ENCODE results near the gene DGCR6L.
A peak's percentile ranks its signal among the peaks of the same experiment; 100 is the strongest.
"Not testable (repeated sequence)": the region's sequence is repeated elsewhere in the genome, so short reads cannot be mapped to it uniquely, and the experiment has no call there.

Gene DGCR6L

DNA sequence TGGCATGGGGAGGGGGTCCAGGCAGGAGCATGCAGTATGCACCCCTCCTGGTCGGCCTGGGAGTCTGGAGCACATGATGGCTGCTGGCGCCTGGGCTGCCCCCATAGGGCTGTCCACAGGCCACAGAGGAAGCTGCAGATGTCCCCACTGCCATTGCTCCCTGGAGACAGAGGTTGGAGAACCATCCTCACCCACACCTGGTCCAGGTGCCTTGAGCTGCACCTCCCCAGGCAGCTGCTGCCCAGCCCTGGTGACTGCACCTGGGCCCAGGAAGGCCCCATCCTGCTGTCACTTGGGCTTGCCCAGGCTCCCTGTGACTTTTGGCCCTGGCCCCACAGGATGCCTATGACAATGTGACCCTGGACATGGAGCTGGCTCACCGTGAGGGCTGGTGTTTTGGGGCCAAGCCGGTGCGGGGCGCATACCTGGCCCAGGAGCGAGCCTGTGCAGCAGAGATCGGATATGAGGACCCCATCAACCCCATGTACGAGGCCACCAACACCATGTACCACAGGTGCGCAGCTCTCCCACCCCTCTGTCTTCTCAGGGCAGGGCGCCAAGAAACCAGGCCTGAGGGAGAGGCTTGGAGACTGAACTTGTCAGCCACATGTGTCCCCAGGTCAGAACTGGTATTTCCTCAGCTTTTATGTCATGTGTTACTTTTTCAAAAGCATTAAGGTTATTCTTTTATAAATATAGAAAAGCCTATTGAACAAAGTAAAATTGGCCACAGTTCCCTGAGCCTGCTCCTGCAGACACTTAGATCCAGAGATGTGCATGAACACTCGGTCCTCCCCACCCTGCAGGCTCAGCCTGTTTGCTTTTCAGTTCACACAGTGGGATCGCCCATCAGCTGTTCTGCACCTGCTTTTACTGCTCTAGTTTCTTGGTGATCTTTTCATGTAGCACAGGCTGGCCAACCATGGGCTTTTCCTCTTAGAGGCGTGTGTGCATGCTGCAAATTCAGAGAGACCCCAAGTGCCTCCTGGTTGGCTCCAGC, 12.1 kb downstream of the DGCR6L start:
- DNase-seq = peak; percentile 4

DNA sequence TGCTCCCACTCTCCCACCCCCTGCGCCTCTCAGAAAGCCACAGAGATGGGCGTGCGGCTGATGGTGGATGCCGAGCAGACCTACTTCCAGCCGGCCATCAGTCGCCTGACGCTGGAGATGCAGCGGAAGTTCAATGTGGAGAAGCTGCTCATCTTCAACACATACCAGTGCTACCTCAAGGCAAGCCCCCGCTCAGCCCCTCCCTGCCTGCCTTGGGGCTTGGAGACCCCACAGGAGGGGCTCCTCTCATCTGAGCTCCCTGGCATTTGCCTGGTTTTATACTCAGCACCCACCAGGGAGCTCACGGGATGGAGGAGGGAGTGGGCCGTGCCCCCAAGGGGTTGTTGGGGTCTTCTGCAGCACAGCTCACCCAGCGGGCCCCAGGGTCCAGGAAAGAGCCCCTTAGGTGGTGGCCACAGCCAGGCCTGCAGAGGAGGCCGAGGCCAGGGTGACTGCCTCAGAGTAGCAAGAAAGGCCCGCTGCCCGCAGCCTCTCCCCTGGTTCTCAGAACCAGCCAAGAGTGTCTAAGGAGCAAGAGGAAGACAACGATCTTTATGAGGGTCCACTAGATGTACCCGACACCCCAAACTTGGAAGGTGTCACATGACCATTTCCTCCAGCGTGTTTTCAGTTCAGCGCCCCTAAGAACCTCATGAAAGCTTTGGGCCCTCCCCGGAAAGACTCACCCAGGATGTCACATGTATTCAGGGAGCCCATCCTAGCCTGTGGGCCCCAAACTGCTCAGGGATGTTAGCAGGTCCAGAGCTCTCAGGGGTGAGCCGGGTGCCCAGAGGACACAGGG, 13.0 kb downstream of the DGCR6L start:
- DNase-seq = not testable (repeated sequence)

DNA sequence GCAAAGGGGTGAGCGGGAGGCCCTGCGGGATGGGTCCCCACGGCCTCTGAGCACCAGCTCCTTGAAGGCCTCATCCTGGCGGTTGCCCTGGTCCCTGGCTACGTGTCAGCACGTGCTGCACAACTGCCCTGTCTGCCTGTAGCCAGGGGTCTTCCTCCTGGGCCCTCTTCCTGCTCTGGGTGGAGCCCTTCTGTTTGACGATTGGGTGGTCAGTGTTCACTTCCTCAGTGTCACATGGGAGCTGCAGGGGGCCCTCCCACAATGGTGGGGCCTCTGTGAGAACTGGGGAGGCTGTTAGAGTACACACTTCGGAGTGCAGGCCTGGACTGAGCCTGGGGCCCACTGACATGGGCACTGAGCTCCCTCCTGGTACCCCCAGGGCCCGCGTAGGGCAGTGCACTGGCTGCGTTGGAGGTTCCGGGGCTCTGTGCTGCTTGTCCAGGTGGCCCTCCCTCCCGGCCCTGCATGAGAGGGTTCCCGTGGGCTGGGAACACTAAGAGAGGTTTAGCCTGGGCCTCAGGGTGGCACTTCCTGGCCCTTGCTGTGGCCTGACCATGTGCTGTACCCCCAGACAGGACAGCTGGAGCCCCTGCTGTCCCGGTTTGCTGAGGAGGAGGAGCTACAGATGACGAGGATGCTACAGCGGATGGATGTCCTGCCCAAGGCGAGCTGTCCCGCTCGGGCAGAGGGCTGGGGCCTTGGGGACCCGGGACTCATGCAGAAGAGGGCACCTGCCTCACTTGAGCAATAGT, 13.8 kb downstream of the DGCR6L start:
- DNase-seq = no peak

DNA sequence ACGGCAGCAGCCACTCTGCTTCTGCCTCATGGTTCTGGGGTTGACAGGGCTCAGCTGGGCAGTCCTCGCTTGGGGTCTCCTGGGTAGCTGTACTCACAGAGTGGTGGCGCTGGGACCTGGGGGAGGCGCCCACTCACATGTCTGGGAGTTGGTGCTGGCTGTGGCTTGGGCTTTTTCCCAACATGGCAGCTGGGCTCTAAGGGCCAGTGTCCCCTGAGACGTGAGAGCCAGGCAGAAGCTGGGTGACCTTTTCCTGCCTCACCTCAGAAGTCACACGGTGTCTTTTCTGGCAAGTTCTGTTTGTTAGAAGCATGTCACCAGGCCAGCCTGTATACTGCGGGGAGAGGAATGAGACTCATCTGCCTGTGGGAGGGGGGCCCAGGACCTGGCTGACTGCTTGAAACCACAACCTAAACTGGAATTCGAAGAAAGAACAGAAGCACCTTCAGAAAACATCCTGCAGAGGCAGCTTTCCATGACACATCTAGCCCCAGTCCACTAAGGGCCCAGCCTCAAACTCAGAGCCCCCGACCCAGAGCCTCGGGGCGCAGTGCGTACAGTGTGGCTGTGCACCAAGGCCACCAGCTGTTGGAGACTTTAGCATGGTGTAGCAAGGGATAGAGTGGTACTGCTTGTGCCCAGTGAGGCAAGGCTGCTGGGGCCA, 14.5 kb downstream of the DGCR6L start:
- not testable (repeated sequence) for DNase-seq

DNA sequence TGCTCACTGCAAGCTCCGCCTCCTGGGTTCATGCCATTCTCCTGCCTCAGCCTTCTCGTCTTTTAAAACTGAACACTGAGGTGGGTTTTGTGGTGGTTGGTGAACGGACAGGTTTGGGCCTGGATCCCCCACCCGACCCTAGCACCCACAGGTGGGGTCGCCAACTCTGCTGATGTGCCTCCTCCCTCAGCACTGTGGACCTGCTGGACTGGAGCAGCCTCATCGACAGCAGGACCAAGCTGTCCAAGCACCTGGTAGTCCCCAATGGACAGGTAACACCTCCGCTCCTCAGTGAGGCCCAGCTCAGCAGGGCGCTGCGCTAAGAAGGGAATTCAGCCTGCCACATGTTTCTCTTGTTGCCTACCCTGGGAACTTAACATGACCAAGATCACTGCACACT, 15.2 kb downstream of the DGCR6L start:
- DNase-seq = no peak

DNA sequence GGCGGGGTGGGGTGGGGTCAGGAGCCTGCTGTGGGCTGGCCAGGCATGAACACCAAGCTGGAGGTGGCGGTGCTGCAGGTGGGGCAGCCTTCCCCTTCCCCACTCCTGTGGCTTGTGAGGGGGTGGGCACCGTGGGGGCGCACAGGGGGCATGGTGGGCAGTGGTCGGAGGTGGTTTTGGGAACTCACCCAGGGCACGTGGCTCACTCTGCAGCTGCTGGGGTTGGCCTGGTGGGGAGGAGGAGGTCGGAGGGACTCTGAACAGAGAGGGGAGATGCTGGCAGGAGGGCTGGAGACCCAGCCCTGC, 16.7 kb downstream of the DGCR6L start:
- DNase-seq = not testable (repeated sequence)

DNA sequence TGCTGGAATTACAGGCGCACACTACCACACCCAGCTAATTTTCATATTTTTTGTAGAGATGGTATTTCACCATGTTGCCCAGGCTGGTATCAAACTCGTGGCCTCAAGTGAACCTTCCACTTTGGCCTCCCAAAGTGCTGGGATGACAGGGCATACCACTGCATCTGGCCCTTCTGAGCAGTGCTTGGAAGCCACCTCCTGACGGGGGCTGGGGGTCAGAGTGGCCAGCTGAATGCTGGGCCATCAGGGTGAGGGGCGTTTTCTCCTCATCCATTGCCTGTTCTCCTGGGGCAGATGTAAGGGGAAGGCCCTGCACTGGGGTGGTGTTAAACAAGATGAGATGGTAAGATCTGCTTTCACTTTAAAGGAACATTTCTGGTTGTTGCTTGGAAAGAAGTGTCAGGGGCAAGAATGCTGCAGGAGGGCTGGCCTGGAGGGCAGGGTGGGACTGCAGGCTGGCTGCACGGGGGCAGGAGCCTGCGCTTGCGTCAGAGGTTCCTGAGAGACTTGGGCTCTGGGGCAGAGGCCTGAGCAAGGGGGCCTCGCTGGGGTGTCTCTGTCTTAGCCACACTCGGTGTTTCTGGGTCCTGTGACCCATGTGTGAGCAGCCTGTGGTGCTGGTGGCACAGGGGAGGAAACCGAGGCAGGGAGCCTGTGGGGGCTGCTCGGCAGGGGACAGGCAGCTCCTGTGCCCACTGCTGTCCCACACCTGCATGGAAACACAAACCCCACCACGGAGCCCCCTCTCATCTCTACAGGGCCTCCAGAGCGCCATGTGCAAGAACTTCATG, 17.2 kb downstream of the DGCR6L start:
- no peak for DNase-seq

DNA sequence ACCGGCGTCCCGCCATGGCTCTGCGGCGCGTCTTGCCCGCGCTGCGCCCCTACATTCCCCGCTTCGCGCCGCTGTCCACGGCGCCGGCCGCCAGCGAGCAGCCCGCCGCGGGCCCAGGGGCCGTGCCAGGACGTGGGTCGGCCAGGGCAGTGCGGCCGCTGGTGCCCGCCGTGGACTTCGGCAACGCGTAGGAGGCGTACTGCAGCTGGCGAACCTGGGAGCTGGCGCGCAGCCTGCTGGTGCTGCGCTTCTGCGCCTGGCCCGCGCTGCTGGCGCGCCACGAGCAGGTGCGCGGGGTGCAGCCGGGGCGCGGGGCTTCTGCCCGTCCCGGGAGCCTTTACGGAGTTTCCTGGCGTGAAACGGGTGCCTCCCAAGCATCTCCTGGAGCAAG, 20.1 kb downstream of the DGCR6L start:
- DNase-seq = peak; percentile 70

DNA sequence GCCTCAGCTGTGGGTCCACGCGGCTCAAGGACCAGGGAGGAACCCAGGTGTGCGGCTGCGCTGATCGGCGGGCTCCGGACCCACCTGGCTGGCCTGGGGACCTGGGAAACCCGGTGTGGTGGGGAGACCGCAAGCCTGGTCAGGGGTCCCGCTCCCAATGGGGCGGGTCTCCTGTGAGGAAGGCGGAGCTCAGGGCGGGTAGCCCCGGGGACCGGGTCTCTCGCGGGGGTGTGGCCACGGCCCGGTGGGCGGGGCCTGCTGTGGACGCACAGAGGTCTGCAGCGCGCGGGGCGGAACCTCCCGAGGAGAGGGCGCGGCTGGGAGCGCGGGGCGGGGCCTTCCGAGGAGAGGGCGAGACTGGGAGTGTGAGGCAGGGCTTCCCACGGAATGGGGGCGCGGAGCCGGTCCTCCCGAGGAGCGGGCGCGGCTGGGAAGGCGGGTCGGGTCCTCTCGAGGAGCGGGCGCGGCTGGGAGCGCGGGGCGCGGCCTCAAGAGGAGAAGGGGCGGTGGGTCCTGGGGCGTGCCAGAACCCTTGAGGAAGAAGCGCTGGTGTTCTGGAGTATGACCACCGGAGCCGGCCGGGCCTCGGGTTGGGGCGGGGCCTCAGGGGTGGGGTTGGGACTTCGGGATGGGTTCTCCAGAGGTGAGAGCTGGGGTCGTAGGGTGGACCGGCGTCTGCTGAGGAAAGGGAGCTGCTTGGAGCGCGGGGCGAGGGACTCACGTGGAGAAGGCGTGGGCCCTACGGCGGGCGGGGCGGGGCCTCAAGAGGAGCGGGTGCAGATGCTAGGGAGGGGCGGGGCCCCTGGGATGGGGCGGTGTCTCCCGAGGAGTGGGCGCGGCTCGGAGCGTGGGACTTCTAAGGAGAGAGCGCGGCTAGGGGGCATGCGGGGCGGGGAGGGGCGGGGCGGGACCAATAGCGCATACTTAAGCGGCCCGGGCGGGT, 20.8 kb downstream of the DGCR6L start:
- peak; percentile 80 for DNase-seq

DNA sequence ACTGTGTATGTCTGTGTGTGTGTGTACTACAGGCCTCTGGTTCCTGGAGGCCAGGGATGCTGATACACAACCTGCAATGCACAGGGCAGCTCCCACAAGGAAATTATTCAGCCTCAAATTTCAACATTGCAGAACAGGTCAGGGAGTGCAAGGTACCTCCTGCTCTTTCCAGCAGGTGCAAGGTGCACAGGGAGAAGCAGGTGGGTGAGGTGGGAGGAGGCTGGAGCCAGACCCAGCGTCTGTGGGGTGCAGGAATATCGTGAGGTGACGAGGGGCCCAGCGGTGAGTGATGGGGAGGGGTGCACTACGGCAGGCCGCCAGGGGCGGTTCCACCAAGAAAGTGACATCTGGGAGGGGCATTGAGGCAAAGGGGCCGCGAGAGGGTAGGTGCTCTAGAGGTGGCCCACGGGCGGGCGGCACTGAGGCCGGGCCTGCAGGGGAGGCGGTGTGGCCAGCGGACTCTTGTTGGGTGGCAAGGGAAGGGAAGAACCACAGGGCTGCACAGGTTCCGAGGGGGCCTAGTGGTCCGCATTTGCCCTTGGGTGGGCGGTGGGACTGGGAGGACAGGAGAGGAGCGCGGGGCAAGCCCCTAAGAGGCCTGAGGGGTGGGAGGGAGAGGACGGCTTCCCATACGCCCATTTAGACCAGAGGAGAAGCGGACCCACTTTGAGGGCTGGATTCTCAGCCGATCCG, 21.6 kb downstream of the DGCR6L start:
- DNase-seq = peak; percentile 36

DNA sequence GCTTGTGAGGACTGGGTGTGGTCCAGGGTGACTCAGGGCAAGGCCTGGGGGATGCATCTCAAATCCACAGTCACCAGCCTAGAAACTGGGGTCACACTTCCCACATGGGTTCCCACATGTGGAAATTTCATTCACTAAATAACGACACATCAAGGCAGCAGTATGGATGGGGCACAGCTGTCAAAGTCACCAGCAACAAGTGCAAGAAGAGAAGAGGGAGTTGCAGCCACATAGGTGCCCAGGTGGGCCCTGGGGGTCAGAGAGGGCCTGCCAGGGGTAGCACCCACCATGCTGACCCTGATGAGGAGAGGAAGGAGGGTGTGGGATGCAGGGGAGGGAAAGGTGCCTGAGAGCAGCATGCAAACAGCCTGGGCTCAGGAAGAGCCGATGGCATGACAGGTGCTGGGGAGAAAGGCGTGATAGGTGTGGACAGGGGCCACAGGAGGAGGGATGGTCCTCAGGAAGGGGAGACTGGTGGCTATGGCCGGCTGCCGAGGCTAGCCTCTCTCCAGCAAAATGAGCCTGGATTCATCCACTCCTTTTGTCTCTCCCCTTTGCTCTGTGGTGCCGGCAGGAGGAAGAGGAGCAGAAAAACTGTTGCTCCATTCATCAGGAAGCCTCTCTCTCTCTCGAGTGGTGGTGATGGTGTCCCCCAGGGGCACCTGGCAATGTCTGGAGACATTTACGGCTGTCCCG, 22.3 kb downstream of the DGCR6L start:
- no peak for DNase-seq

DNA sequence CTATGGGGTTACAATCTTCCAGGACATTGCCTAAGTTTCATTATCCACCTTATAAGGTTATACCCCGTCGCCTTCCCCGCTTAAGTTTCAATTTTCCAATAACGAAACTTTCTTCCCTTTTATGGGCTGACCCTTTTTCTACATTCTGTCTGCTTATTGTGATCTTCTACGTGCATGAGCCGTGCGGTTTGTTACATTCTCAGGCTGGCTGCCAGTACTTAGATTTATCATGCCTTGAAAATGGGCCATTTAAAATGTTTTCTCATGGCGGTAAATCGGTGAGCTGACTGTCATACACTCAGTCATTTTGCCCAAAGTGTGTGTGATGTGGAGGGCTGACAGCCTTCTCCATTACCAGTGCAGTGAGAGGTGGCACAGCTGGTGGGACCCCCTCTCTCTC, 23.3 kb downstream of the DGCR6L start:
- no peak for DNase-seq

DNA sequence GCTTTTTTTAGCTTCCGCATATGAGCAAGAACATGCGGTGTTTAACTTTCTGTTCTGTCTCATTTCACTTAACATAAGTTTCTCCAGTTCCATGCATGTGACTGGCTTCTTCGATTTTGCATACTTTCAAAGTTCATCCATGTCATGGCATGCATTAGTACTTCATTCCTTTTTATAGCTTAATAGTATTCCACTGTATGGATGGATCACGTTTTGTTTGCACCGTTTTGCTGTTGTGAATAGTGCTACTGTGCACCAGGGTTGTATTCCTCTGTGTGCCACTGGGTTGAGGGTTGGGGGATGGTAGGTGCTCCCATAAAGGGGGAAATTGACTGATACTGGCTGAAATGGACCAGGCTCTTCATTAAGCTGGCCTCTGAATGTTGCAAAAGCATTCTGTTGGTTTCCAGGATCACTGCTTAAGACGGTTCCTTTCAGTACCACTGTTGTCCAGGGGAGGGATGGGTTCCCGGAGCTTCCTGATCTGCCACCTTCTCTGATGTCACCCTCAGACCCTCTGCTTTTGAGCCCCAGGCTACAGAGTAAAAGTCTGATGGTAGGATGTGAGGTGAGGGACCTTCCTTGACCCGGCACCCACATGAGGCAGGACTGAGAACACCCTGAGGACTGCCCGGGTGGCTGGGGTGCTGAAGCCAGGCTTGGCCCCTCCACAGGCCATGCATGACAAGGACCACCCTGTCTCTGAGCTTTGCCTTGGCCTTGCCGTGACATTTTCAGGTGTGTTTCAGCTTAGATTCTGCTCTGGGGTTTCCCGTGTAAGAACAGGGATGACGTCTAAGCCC, 24.4 kb downstream of the DGCR6L start:
- no peak for DNase-seq

DNA sequence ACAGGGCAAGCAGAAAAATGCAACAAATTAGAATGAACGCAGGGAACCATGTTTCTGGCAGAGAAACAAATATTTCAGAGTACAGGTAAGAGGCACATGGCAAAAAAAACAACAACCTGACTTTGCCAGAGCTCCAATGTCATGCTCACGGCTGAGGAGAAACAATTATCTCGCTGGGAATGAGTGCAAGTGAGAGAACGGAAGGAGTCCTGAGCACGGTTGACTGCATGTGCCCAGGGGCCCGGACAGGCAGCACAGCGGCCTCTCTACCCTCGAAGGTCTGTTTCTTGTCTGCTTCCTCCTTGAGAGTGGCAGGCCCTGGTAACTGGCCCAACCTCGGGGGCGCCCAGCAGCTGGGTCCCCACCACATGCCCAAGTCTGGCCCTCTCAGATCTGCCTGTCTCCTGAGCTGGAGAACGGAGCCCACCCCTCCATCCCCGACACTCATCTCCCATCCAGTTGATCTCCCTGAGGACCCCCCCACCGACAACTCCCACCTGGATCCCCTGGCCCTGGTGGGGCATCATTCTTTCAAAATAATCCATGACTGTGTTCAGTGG, 27.1 kb downstream of the DGCR6L start:
- DNase-seq = no peak

DNA sequence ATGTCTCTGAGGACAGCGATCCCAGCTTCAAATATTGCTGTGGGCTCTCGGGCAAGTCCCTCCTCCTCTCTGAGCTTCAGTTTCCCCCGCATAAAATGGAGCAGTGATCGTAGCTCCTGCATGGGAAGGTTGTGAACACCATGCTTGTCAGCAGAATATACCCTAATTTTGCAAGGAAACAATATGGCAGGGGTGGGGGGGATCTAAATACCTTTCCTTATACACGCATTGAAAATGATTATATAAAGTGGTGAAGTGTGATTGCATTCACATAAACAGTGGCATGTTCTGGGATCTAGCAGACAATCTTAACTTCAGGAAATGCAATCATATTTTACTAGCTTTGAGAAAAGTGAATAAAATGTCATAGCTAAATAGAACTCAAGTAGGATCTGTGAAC, 27.8 kb downstream of the DGCR6L start:
- no peak for DNase-seq

DNA sequence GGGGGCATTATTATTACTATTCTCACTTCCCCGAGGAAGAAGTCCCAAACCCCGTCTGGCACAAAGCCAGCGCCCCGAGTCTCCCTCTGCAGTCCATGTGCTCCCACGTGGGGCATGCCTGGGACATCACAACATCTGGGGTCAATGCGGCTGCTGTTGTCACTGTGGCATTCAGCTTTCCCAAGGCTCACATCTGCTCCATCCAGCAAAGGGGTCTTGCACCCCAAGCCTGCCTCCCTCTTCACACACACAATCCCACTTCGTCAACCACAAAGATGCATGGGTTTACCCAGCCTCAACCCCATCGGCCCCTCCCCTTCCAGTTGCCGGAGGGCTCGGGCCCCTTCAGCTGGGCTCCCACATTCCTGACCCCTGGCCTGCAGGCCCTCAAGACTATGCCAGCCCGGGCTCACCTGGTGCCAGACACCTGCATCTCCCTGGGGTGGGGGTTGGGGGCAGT, 28.2 kb downstream of the DGCR6L start:
- no peak for DNase-seq

DNA sequence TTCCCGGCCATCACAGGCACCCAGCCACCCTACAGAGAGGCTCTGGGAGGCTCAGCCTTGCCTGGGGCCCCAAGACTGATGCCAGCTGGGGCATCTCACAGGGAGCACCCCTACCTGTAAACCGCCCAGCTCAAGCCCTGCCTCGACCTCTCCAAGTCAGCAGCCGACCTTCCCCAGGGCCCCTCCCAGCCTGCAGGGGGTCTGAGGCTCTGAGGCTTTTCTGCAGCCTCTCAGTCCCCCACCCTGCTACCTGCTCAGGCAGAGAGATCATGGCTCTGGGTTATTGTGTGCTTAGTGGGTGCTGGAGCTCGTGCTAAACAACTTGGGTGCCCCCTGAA, 28.6 kb downstream of the DGCR6L start:
- no peak for DNase-seq

DNA sequence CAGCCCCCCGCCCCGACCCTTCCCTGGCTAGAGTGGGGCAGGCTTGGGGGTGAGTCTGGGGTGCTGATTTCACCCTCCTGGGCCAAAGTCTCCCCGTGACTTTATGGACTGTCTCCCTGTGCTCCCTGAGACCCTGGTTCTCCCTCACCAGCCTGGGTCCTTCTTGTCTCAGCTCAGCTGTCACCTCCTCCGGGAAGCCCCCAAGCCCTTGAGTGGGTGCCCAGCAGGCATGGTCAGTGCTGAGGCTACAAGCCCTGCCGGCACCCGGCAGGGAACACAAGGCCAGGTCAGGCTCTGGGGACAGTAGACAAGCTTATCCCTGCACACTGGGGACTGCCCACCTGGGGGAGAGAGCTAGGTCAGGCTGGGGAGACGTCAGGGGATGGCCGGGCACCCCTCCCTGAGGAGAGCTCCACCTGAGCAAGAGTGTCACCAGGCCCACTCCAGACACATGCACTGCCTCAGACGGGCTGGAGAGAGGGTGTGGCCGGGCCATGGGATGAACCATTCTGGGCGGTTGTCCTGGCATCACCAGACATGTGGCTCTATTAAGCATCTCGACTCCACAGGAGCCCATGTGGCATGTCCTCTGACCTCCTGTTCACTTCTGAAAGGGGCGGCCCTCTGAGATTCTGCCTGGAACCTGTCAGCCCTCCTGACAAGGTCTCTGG, 29.1 kb downstream of the DGCR6L start:
- no peak for DNase-seq

All from DMS53 (cell line).